Measurements from ENCODE around the gene AGXT2. TPM values are rescaled to one million over a fixed set of nuclear protein-coding genes. Genes with fewer than 3 reads are reported as not detected.

Gene AGXT2
- total and polyA plus RNA-seq, 4 donors = not detected

DNA sequence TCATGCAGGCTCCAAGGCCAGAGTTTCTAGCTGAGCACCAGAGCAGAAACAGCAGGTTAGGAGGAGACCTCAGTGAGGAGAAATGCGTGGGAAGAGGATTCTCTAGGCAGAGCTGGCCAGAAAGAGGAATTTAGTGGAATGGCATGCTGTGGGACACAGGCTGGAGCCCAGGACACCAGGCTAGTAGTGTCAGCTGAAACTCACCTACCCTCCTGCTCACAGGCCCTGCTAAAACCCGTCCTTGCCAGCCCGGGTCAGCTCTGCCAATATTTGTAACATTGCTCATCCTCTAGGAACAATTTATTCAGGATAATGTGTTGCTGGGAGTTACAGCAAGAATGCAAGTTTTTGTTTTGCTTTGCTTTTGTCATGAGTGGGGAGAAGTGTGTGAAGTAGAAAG lies 40.2 kb upstream of the AGXT2 start:
- no peak overlapping the region for H3K4me3 ChIP-seq (ENCODE audit: low read length in 2 of 2)
- no peak for ATAC-seq (ENCODE audit: low FRiP score)
- intact Hi-C loops (cut with DNase I) = loop anchor here (5.0 kb wide), 1 partner anchor 839 kb away; no protein-coding TSS in a partner anchor
- H3K27me3 ChIP-seq (ENCODE audit: control insufficient read depth in 1 of 2, insufficient read depth in 2 of 2, low read length in 1 of 2) = peaks cover 0 to 2% of the 10 kb centered on the region in 2 donors
- H3K4me1 ChIP-seq (ENCODE audit: control insufficient read depth in 1 of 2, insufficient read depth in 2 of 2, low read length in 2 of 2) = no peaks in the 10 kb centered on the region
- WGBS, 2 donors = 49% methylated on average over 3 of the region's 3 CpGs
- H3K9me3 ChIP-seq (ENCODE audit: control insufficient read depth, low read length) = no peaks in the 10 kb centered on the region
- no peaks in the 10 kb centered on the region for H3K36me3 ChIP-seq (ENCODE audit: control insufficient read depth in 1 of 2, insufficient read depth in 2 of 2, low read length in 1 of 2)
- no peak overlapping the region for H3K27ac ChIP-seq (ENCODE audit: low read depth in 1 of 2, low read length in 2 of 2)
- DNase-seq = no peak

DNA sequence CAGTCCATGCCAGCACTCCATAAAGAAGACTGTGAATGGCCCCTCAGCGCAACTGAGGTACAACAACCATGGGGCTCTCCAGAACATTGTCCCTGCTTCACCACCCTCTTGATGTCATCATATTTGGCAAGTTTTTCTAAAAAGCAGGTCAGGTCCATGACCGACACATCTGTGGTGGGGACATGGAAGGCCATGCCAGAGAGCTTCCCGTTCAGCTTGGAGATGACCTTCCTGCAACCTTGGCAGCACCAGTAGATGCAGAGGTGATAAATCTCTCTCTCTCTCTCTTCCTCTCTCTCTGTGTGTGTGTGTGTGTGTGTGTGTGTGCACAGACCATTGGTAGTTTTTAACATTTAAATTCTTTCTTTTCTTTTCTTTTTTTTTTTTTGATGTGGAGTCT lies 35.4 kb upstream of the AGXT2 start:
- no peaks in the 10 kb centered on the region for H3K9me3 ChIP-seq (ENCODE audit: control insufficient read depth, low read length)
- no peak overlapping the region for H3K27ac ChIP-seq (ENCODE audit: low read depth in 1 of 2, low read length in 2 of 2)
- H3K27me3 ChIP-seq (ENCODE audit: control insufficient read depth in 1 of 2, insufficient read depth in 2 of 2, low read length in 1 of 2) = peaks cover 0 to 2% of the 10 kb centered on the region in 2 donors
- H3K4me1 ChIP-seq (ENCODE audit: control insufficient read depth in 1 of 2, insufficient read depth in 2 of 2, low read length in 2 of 2) = no peaks in the 10 kb centered on the region
- intact Hi-C loops (cut with DNase I) = no loop called here
- H3K36me3 ChIP-seq (ENCODE audit: control insufficient read depth in 1 of 2, insufficient read depth in 2 of 2, low read length in 1 of 2) = no peaks in the 10 kb centered on the region
- ATAC-seq (ENCODE audit: low FRiP score) (no peak), DNase-seq (no peak)
- 88 to 90% methylated on average over 3 of the region's 3 CpGs for WGBS, 2 donors
- H3K4me3 ChIP-seq (ENCODE audit: low read length in 2 of 2) = no peak overlapping the region

DNA sequence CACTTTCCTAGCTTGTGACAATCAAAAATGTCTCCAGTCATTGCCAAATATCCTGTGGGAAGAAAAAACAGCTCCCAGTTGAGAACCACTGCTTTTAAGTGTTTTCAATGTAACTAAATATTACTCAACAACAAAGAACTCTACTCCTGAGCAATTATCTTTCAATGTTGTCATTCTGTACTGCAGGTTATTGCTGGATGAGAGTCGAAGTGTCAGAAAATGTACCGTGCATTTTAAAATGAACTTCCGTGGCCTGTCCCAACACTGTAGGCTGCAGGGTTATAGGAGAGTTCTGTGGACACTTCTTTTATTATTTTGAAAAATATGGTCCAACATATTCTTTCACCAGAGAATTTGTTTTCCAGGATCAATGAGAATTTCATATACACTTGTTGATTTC lies 34.8 kb upstream of the AGXT2 start:
- intact Hi-C loops (cut with DNase I) = no loop called here
- no peak overlapping the region for H3K4me3 ChIP-seq (ENCODE audit: low read length in 2 of 2)
- 92% methylated on average over 3 of the region's 3 CpGs for WGBS, 2 donors
- H3K9me3 ChIP-seq (ENCODE audit: control insufficient read depth, low read length) = no peaks in the 10 kb centered on the region
- no peak for ATAC-seq (ENCODE audit: low FRiP score)
- peaks cover 0 to 2% of the 10 kb centered on the region in 2 donors for H3K27me3 ChIP-seq (ENCODE audit: control insufficient read depth in 1 of 2, insufficient read depth in 2 of 2, low read length in 1 of 2)
- no peaks in the 10 kb centered on the region for H3K36me3 ChIP-seq (ENCODE audit: control insufficient read depth in 1 of 2, insufficient read depth in 2 of 2, low read length in 1 of 2)
- H3K4me1 ChIP-seq (ENCODE audit: control insufficient read depth in 1 of 2, insufficient read depth in 2 of 2, low read length in 2 of 2) = no peaks in the 10 kb centered on the region
- H3K27ac ChIP-seq (ENCODE audit: low read depth in 1 of 2, low read length in 2 of 2) = no peak overlapping the region
- no peak for DNase-seq

DNA sequence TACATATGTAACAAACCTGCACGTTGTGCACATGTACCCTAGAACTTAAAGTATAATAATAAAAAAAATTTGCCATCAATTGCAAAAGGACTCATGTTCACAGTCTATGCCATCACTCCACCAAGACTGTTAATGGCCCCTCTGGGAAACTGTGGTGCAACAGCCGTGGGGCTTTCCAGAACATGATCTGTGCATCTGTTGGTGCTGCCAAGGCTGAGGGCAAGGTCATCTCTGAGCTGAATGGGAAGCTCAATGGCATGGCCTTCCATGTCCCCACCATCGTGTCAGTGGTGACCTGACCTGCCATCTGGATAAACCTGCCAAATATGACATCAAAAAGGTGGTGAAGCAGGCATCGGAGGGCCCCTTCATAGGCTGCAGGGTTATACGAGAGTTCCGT lies 33.4 kb upstream of the AGXT2 start:
- Histone ChIP-seq H3K9me3 (ENCODE audit: control insufficient read depth, low read length) (no peaks in the 10 kb centered on the region), H3K27ac (ENCODE audit: low read depth in 1 of 2, low read length in 2 of 2) (no peak overlapping the region), H3K4me1 (ENCODE audit: control insufficient read depth in 1 of 2, insufficient read depth in 2 of 2, low read length in 2 of 2) (no peaks in the 10 kb centered on the region), H3K4me3 (ENCODE audit: low read length in 2 of 2) (no peak overlapping the region), H3K36me3 (ENCODE audit: control insufficient read depth in 1 of 2, insufficient read depth in 2 of 2, low read length in 1 of 2) (no peaks in the 10 kb centered on the region), H3K27me3 (ENCODE audit: control insufficient read depth in 1 of 2, insufficient read depth in 2 of 2, low read length in 1 of 2) (peaks cover 0 to 2% of the 10 kb centered on the region in 2 donors)
- WGBS, 2 donors = 78 to 86% methylated on average over 6 of the region's 6 CpGs
- no peak for DNase-seq
- no peak for ATAC-seq (ENCODE audit: low FRiP score)
- intact Hi-C loops (cut with DNase I) = no loop called here

DNA sequence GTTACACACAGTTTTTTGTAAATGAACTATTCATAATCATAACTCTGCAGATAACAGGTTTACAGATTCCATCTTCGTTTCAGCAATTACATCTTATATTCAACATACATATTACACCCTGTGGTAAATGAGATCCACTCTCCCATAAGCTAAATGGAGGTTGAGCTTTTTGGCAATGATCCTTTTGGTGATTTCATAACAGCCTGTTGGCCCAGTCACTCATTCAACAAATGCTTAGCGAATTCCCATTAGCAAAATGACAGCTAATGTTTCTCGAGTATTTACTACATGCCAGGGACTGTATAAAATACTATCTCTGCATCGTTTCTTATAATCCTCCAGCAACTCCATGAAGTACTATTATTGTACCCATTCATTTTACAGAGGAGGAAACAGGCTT lies 25.4 kb upstream of the AGXT2 start:
- Histone ChIP-seq H3K9me3 (ENCODE audit: control insufficient read depth, low read length) (peaks cover 3% of the 10 kb centered on the region), H3K4me3 (ENCODE audit: low read length in 2 of 2) (no peak overlapping the region), H3K27ac (ENCODE audit: low read depth in 1 of 2, low read length in 2 of 2) (no peak overlapping the region), H3K27me3 (ENCODE audit: control insufficient read depth in 1 of 2, insufficient read depth in 2 of 2, low read length in 1 of 2) (no peaks in the 10 kb centered on the region), H3K4me1 (ENCODE audit: control insufficient read depth in 1 of 2, insufficient read depth in 2 of 2, low read length in 2 of 2) (no peaks in the 10 kb centered on the region), H3K36me3 (ENCODE audit: control insufficient read depth in 1 of 2, insufficient read depth in 2 of 2, low read length in 1 of 2) (no peaks in the 10 kb centered on the region)
- ATAC-seq (ENCODE audit: low FRiP score) (no peak), DNase-seq (no peak)
- 87% methylated on average over 4 of the region's 4 CpGs for WGBS, 2 donors
- intact Hi-C loops (cut with DNase I) = no loop called here

DNA sequence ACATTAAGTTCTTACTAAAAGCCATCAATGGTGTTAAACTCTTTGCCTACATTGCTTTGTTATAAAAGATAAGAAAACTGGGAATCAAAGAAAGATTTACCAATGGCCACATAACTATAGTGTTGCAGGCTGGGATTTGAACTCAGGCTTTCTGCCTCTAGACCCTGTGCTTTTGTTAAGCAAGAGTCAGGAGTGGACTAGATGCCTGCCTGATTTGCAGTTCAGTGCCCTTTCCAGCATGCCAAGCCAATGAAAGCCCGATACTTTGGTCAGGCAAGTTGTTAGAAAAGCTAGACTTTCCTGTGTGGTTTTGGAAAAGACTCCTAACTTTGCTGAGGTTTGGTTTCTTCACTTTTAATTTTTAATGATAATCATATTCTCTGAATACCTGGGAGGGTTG lies 21.4 kb upstream of the AGXT2 start:
- no peak for ATAC-seq (ENCODE audit: low FRiP score)
- Histone ChIP-seq H3K27ac (ENCODE audit: low read depth in 1 of 2, low read length in 2 of 2) (no peak overlapping the region), H3K4me1 (ENCODE audit: control insufficient read depth in 1 of 2, insufficient read depth in 2 of 2, low read length in 2 of 2) (no peaks in the 10 kb centered on the region), H3K4me3 (ENCODE audit: low read length in 2 of 2) (no peak overlapping the region), H3K36me3 (ENCODE audit: control insufficient read depth in 1 of 2, insufficient read depth in 2 of 2, low read length in 1 of 2) (no peaks in the 10 kb centered on the region), H3K27me3 (ENCODE audit: control insufficient read depth in 1 of 2, insufficient read depth in 2 of 2, low read length in 1 of 2) (no peaks in the 10 kb centered on the region), H3K9me3 (ENCODE audit: control insufficient read depth, low read length) (peaks cover 3% of the 10 kb centered on the region)
- intact Hi-C loops (cut with DNase I) = no loop called here
- 81 to 86% methylated on average over 1 of the region's 1 CpG for WGBS, 2 donors
- no peak for DNase-seq

DNA sequence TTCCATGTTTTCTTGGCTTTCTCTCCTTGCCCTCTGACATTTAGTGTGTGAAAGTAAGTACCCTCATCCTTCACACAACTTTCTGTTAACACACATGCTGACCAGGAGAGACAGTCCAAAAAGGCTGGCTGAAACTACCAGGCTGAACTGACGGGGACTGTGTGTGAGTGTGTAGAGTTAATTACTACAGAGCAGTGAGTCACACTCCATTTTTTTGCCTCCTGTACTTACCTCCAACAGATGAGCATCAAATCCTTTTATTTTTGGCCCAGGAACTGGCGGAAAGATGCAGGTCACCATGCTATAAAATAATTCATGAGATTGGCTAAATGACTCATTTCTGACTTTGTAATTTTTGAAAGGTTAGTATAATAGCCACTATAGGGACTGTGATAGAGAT lies 20.2 kb upstream of the AGXT2 start:
- Histone ChIP-seq H3K27ac (ENCODE audit: low read depth in 1 of 2, low read length in 2 of 2) (no peak overlapping the region), H3K36me3 (ENCODE audit: control insufficient read depth in 1 of 2, insufficient read depth in 2 of 2, low read length in 1 of 2) (no peaks in the 10 kb centered on the region), H3K27me3 (ENCODE audit: control insufficient read depth in 1 of 2, insufficient read depth in 2 of 2, low read length in 1 of 2) (no peaks in the 10 kb centered on the region), H3K4me1 (ENCODE audit: control insufficient read depth in 1 of 2, insufficient read depth in 2 of 2, low read length in 2 of 2) (no peaks in the 10 kb centered on the region), H3K4me3 (ENCODE audit: low read length in 2 of 2) (no peak overlapping the region), H3K9me3 (ENCODE audit: control insufficient read depth, low read length) (no peaks in the 10 kb centered on the region)
- intact Hi-C loops (cut with DNase I) = no loop called here
- DNase-seq (no peak), ATAC-seq (ENCODE audit: low FRiP score) (no peak)
- WGBS, 2 donors = 72 to 80% methylated on average over 2 of the region's 2 CpGs

DNA sequence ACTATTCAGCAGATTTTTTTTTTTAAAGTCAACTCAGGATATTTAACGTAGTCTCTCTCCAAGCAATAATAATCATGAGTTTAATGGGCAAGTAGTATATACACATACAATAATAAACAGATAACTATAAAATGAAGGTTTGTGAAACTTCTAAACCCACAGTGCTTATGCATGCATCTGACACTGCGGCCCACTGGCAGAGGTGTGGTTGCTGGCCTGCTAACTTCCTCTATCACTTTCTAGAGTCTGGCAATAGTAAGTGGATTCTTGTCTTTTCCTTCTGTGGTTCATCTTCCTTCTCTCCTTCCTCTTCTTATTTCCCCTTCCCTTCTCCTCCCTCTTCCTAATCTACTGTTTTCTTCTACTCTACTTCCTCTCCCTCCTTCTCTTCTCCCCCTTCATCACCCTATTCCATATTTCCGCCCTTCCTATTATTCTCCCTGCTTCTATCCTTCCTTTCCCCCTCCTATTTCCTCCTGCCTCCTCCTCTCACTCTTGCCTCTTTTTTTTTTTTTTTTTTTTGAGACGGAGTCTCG lies 18.6 kb upstream of the AGXT2 start:
- DNase-seq (no peak), ATAC-seq (ENCODE audit: low FRiP score) (no peak)
- 90 to 93% methylated on average over 3 to 5 of the region's 5 CpGs for WGBS, 2 donors
- H3K9me3 ChIP-seq (ENCODE audit: control insufficient read depth, low read length) = no peaks in the 10 kb centered on the region
- H3K36me3 ChIP-seq (ENCODE audit: control insufficient read depth in 1 of 2, insufficient read depth in 2 of 2, low read length in 1 of 2) = no peaks in the 10 kb centered on the region
- H3K4me1 ChIP-seq (ENCODE audit: control insufficient read depth in 1 of 2, insufficient read depth in 2 of 2, low read length in 2 of 2) = no peaks in the 10 kb centered on the region
- intact Hi-C loops (cut with DNase I) = no loop called here
- no peaks in the 10 kb centered on the region for H3K27me3 ChIP-seq (ENCODE audit: control insufficient read depth in 1 of 2, insufficient read depth in 2 of 2, low read length in 1 of 2)
- H3K27ac ChIP-seq (ENCODE audit: low read depth in 1 of 2, low read length in 2 of 2) = no peak overlapping the region
- H3K4me3 ChIP-seq (ENCODE audit: low read length in 2 of 2) = no peak overlapping the region

DNA sequence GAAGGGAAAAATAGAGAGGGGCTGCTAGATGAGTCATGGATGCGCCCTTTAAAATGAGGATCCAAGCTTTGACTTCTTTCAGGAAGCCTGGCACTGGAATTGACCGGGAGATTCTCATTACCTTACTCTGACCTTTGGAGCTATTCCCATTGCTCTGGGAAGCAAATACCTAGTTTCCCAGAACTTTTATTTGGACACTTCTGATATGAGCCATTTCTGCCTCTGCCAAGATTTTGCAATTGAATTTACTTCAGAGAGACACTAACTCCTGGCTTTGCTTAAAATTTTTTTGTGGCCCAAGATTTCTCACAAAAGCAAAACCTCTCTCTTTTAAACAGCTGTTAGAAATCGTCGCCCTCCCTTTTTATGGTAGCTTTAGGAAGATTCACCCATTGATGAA lies 15.7 kb upstream of the AGXT2 start:
- 89 to 90% methylated on average over 4 of the region's 4 CpGs for WGBS, 2 donors
- Histone ChIP-seq H3K27ac (ENCODE audit: low read depth in 1 of 2, low read length in 2 of 2) (no peak overlapping the region), H3K4me1 (ENCODE audit: control insufficient read depth in 1 of 2, insufficient read depth in 2 of 2, low read length in 2 of 2) (no peaks in the 10 kb centered on the region), H3K9me3 (ENCODE audit: control insufficient read depth, low read length) (no peaks in the 10 kb centered on the region), H3K4me3 (ENCODE audit: low read length in 2 of 2) (no peak overlapping the region), H3K36me3 (ENCODE audit: control insufficient read depth in 1 of 2, insufficient read depth in 2 of 2, low read length in 1 of 2) (no peaks in the 10 kb centered on the region), H3K27me3 (ENCODE audit: control insufficient read depth in 1 of 2, insufficient read depth in 2 of 2, low read length in 1 of 2) (no peaks in the 10 kb centered on the region)
- DNase-seq = no peak
- ATAC-seq (ENCODE audit: low FRiP score) = peak; percentile 41
- intact Hi-C loops (cut with DNase I) = no loop called here
